K562 (cell line): Measurements from ENCODE around the gene ALDH7A1. TPM values are rescaled to one million over a fixed set of nuclear protein-coding genes. Genes with fewer than 3 reads are reported as not detected.

Source experiments
- ARID1B ChIP-seq: fragments of 450-650 bp; IDR thresholded peaks from 2 replicates; pipeline ENCODE4 v1.6.1; 2016; ENCODE audit warnings: antibody characterized with exemption, mild to moderate bottlenecking, inconsistent platforms
- BACH1 ChIP-seq: fragments of 200-800 bp; sonication (Bioruptor generic); IDR thresholded peaks from 2 replicates; pipeline ENCODE4 v1.6.1; 2016; ENCODE audit warnings: missing genetic modification characterization, missing compliant biosample characterization
- BRF2 ChIP-seq: IDR thresholded peaks from 3 replicates; pipeline ENCODE4 v1.6.1; 2011; ENCODE audit warnings: borderline replicate concordance, mild to moderate bottlenecking; ENCODE audit not compliant: insufficient read length, insufficient read depth
- CEBPG ChIP-seq, 3 experiments: fragments of 200-800 bp in 1 of 3; sonication (Bioruptor generic) in 1 of 3; sonication (generic) in 1 of 3; formaldehyde crosslinking in 1 of 3; IDR thresholded peaks in 2 of 3; conservative IDR thresholded peaks in 1 of 3; 2 replicates each; pipeline versions ENCODE4 v1.6.1 to v1.8.0; 2016 to 2022; ENCODE audit warnings: missing compliant biosample characterization in 2 of 3, missing genetic modification characterization in 2 of 3, mild to moderate bottlenecking in 1 of 3, missing genetic modification reagents in 1 of 3
- E2F8 ChIP-seq: fragments of 450-650 bp; IDR thresholded peaks from 2 replicates; pipeline ENCODE4 v1.7.1; 2018; ENCODE audit warnings: mild to moderate bottlenecking, low read depth; ENCODE audit not compliant: partially characterized antibody
- GMEB1 ChIP-seq: fragments of 250-450 bp; sonication (Bioruptor Pico); IDR thresholded peaks from 2 replicates; pipeline ENCODE4 v1.4.0; 2020; ENCODE audit warnings: mild to moderate bottlenecking
- MAZ ChIP-seq, 2 experiments: fragments of 450-650 bp in 1 of 2; sonication (generic) in 1 of 2; formaldehyde crosslinking; IDR thresholded peaks in 1 of 2; conservative IDR thresholded peaks in 1 of 2; 2 replicates each; pipeline versions ENCODE4 v1.4.0 to v1.5.0; 2020; ENCODE audit warnings: mild to moderate bottlenecking in 1 of 2, missing genetic modification reagents in 1 of 2
- NFIC ChIP-seq: fragments of 450-650 bp; IDR thresholded peaks from 2 replicates; pipeline ENCODE4 v1.6.1; 2017; ENCODE audit warnings: mild to moderate bottlenecking, inconsistent platforms
- NR2C2 ChIP-seq, 2 experiments: fragments of 200-800 bp in 1 of 2; sonication (Bioruptor generic) in 1 of 2; sonication (generic) in 1 of 2; formaldehyde crosslinking in 1 of 2; IDR thresholded peaks; 2 replicates each; pipeline versions ENCODE4 v1.6.1 to v1.8.0; 2016 to 2022; ENCODE audit warnings: mild to moderate bottlenecking in 1 of 2, missing compliant biosample characterization in 1 of 2, missing genetic modification characterization in 1 of 2, missing genetic modification reagents in 1 of 2
- POLR3A ChIP-seq: IDR thresholded peaks from 2 replicates; pipeline ENCODE4 v1.6.1; 2011; ENCODE audit warnings: borderline replicate concordance, mild to moderate bottlenecking, moderate library complexity; ENCODE audit not compliant: insufficient read length, insufficient read depth; ENCODE audit errors: extremely low read depth
- PYGO2 ChIP-seq: fragments of 450-650 bp; IDR thresholded peaks from 2 replicates; pipeline ENCODE4 v1.6.1; 2016; ENCODE audit warnings: mild to moderate bottlenecking, missing genetic modification characterization, moderate library complexity, missing compliant biosample characterization
- RCOR1 ChIP-seq, 2 experiments: IDR thresholded peaks; 2 replicates each; pipeline ENCODE4 v1.6.1; 2012; ENCODE audit warnings: low read depth in 2 of 2, low read length in 2 of 2, borderline replicate concordance in 1 of 2, improper control_type of control experiment in 1 of 2
- SMARCC2 ChIP-seq: fragments of 450-650 bp; IDR thresholded peaks from 2 replicates; pipeline ENCODE4 v1.6.1; 2017; ENCODE audit warnings: antibody characterized with exemption, moderate library complexity, mild to moderate bottlenecking, low read depth
- ZFP30 ChIP-seq: fragments of 250-450 bp; sonication (Bioruptor Pico); IDR thresholded peaks from 2 replicates; pipeline ENCODE4 v1.8.0; 2022; ENCODE audit warnings: moderate library complexity, mild to moderate bottlenecking, inconsistent platforms, borderline replicate concordance
- ZNF354B ChIP-seq: fragments of 250-450 bp; sonication (Bioruptor Pico); IDR thresholded peaks from 2 replicates; pipeline ENCODE4 v1.4.0; 2020
- ZNF518B ChIP-seq: fragments of 250-450 bp; sonication (Bioruptor Pico); IDR thresholded peaks from 2 replicates; pipeline ENCODE4 v1.5.0; 2021; ENCODE audit warnings: mild to moderate bottlenecking, moderate library complexity
- ZNF717 ChIP-seq: fragments of 250-450 bp; sonication (Bioruptor Pico); IDR thresholded peaks from 2 replicates; pipeline ENCODE4 v1.5.0; 2021
- polyA plus RNA-seq, 8 experiments: library from polyadenylated mRNA; depleted of rRNA in 4 of 8; stranded (reverse) in 5 of 8; unstranded in 3 of 8; fragments of >200 nt; fragmentation: Nextera tagmentation in 2 of 8; fragmentation: Illumina TruSeq in 1 of 8; extraction: Ambion mirVana in 2 of 8; extraction: Trizol in 1 of 8; gene quantifications; 2 replicates each; pipeline versions ENCODE4 v1.2.1 to v1.2.3, GENCODE V29; 2011 to 2014; ENCODE audit warnings: inconsistent platforms in 1 of 8, missing spikeins in 1 of 8
- total RNA-seq, 7 experiments: library from RNA; depleted of rRNA in 6 of 7; stranded (reverse); fragments of >200 nt in 6 of 7; fragmentation: Illumina TruSeq in 2 of 7; extraction: Trizol in 2 of 7; gene quantifications; 2 replicates each; pipeline versions ENCODE4 v1.2.1 to v1.2.3, GENCODE V29; 2011 to 2021; ENCODE audit warnings: low replicate concordance in 1 of 7

ALDH7A1 gene
- total and polyA plus RNA-seq, 9 of the 15 experiments (the other 6 are each of a cell fraction or from before 2014, with no cell fraction given): 0.04 to 0.49 TPM; not detected in 7

- TF ChIP-seq POLR3A: no peak
- no peak for TF ChIP-seq ZNF354B
- TF ChIP-seq RCOR1 (IDR thresholded peaks at IDR 0.05; ENCODE audit: borderline replicate concordance in 1 of 2, low read depth in 2 of 2, low read length in 2 of 2): peak in 1 of 2 experiments; percentile 31; a peak in 1 of 4 replicates
- TF ChIP-seq GMEB1 (CRISPR knock-in tag): no peak
- TF ChIP-seq ARID1B: peak; percentile 91
- TF ChIP-seq ZNF518B (CRISPR knock-in tag): no peak
- no peak for TF ChIP-seq CEBPG (CRISPR knock-in tag; IDR thresholded peaks at IDR 0.05)
- TF ChIP-seq CEBPG (tag; conservative IDR thresholded peaks at IDR 0.05 in 1 of 2, IDR thresholded peaks at IDR 0.05 in 1 of 2): no peak
- 0 out of 2 replicates have a peak, but pooled peaks have one; percentile 58 for TF ChIP-seq SMARCC2
- TF ChIP-seq PYGO2 (tag): no peak
- no peak for TF ChIP-seq E2F8
- TF ChIP-seq NFIC: peak; percentile 94
- TF ChIP-seq ZFP30 (CRISPR knock-in tag): no peak
- TF ChIP-seq NR2C2 (CRISPR knock-in tag; IDR thresholded peaks at IDR 0.05): no peak
- no peak for TF ChIP-seq NR2C2 (tag; IDR thresholded peaks at IDR 0.05)
- TF ChIP-seq ZNF717 (CRISPR knock-in tag): no peak
- no peak for TF ChIP-seq BRF2
- TF ChIP-seq BACH1 (tag): no peak
- TF ChIP-seq MAZ (CRISPR knock-in tag; conservative IDR thresholded peaks at IDR 0.05 in 1 of 2, IDR thresholded peaks at IDR 0.05 in 1 of 2): no peak
Observed at GRCh38 chr5:126531543-126532120, 63.4 kb downstream of the ALDH7A1 start (continued).
